PC-3 (cell line): ENCODE data around the gene PRPF19. TPM values are rescaled to one million over a fixed set of nuclear protein-coding genes. Genes with fewer than 3 reads are reported as not detected.

Experiments used
- ATAC-seq: fragments of 200-7000 bp; cut with Tn5 transposase; 2 replicates; pipeline ENCODE4 v1.9.1; 2020; ENCODE audit warnings: mild to moderate bottlenecking, moderate library complexity
- BruUV-seq: library from RNA; stranded (reverse); fragments of 400-500 nt; replicated peaks from 2 replicates; lab custom pipeline; 2021; lab: Mats Ljungman, UMichigan
- CTCF ChIA-PET: fragments of 300-600 bp; sonication (Branson Sonifier 250); formaldehyde crosslinking; loops from one replicate; lab custom pipeline; 2022; ENCODE audit warnings: antibody characterized with exemption; lab: Charles Lee
- POLR2A ChIA-PET: fragments of 300-600 bp; sonication (Branson Sonifier 250); formaldehyde crosslinking; loops from one replicate; lab custom pipeline; 2022; ENCODE audit warnings: antibody characterized with exemption; ENCODE audit not compliant: unreplicated experiment; lab: Charles Lee
- DNase-seq: peaks from one replicate; pipeline ENCODE4 v3.0.0-alpha.2; 2015
- H2AFZ ChIP-seq: fragments of 300-600 bp; sonication (generic); 2 replicates; pipeline ENCODE4 v1.6.0; 2016; ENCODE audit warnings: antibody characterized with exemption, low read length
- H3F3A ChIP-seq: fragments of 300-600 bp; sonication (generic); one replicate; pipeline ENCODE4 v1.6.0; 2017; ENCODE audit warnings: antibody characterized with exemption, low read length, control low read depth, mild to moderate bottlenecking; ENCODE audit not compliant: unreplicated experiment
- H3K27ac ChIP-seq: fragments of 300-600 bp; sonication (generic); 2 replicates; pipeline ENCODE4 v1.5.1; 2016; ENCODE audit warnings: mild to moderate bottlenecking, low read length
- H3K27me3 ChIP-seq: fragments of 300-600 bp; sonication (generic); 2 replicates; pipeline ENCODE4 v1.6.1; 2016; ENCODE audit warnings: low read length, mixed read lengths
- H3K36me3 ChIP-seq: fragments of 300-600 bp; sonication (generic); 2 replicates; pipeline ENCODE4 v1.6.1; 2016; ENCODE audit warnings: low read depth, mixed run types, low read length, mixed read lengths
- H3K4me1 ChIP-seq: fragments of 300-600 bp; sonication (generic); 2 replicates; pipeline ENCODE4 v1.5.1; 2016; ENCODE audit warnings: low read length; ENCODE audit not compliant: insufficient read depth
- H3K4me2 ChIP-seq: fragments of 300-600 bp; sonication (generic); 2 replicates; pipeline ENCODE4 v1.6.0; 2016; ENCODE audit warnings: low read length
- H3K4me3 ChIP-seq: fragments of 300-600 bp; sonication (generic); 2 replicates; pipeline ENCODE4 v1.5.1; 2016; ENCODE audit warnings: mild to moderate bottlenecking, low read length, mixed read lengths
- H3K79me2 ChIP-seq: fragments of 300-600 bp; sonication (generic); 2 replicates; pipeline ENCODE4 v1.6.1; 2017; ENCODE audit warnings: low read length, mixed read lengths
- H3K9ac ChIP-seq: fragments of 300-600 bp; sonication (generic); 2 replicates; pipeline ENCODE4 v1.6.0; 2016; ENCODE audit warnings: mild to moderate bottlenecking, low read length
- H3K9me2 ChIP-seq: fragments of 300-600 bp; sonication (generic); replicated peaks from 2 replicates; pipeline ENCODE4 v1.6.1; 2016; ENCODE audit warnings: mixed run types, low read length, mixed read lengths
- H3K9me3 ChIP-seq: fragments of 300-600 bp; sonication (generic); 2 replicates; pipeline ENCODE4 v1.6.1; 2016; ENCODE audit warnings: low read length, mixed read lengths
- H4K20me1 ChIP-seq: fragments of 300-600 bp; sonication (generic); 2 replicates; pipeline ENCODE4 v1.6.1; 2016; ENCODE audit warnings: low read length, mixed read lengths
- CTCF ChIP-seq: fragments of 300-600 bp; sonication (generic); conservative IDR thresholded peaks from 2 replicates; pipeline ENCODE4 v1.5.1; 2017; ENCODE audit warnings: antibody characterized with exemption, low read depth, mild to moderate bottlenecking, low read length
- EZH2 ChIP-seq: fragments of 300-600 bp; sonication (generic); IDR thresholded peaks from one replicate; pipeline ENCODE4 v1.6.1; 2017; ENCODE audit warnings: antibody characterized with exemption, mild to moderate bottlenecking, low read length; ENCODE audit not compliant: unreplicated experiment
- EZH2phosphoT487 ChIP-seq: fragments of 300-600 bp; sonication (generic); IDR thresholded peaks from 2 replicates; pipeline ENCODE4 v1.6.1; 2018; ENCODE audit warnings: mild to moderate bottlenecking, antibody characterized with exemption, low read length, borderline replicate concordance
- intact Hi-C: fragments of 100-400 bp; cut with micrococcal nuclease; formaldehyde crosslinking; loops from 2 replicates; pipeline ENCODE4 v1.9.0; 2023
- total RNA-seq: library from RNA; depleted of rRNA; stranded (reverse); fragments of >200 nt; gene quantifications from 2 replicates; pipeline ENCODE4 v1.2.3, GENCODE V29; 2014

PRPF19 gene
- total RNA-seq, 1 experiment from 2014 or later = 165 TPM

GRCh38 chr11:60923800-60924109 is 17.4 kb upstream of the PRPF19 start:
- Histone ChIP-seq H2AFZ (peak overlapping the region; percentile 75), H3K27ac (no peak overlapping the region), H3K79me2 (peaks cover 23% of the 10 kb centered on the region), H3K9me3 (no peaks in the 10 kb centered on the region), H3K4me1 (peaks cover 31% of the 10 kb centered on the region), H3K36me3 (peaks cover 20% of the 10 kb centered on the region; the same call in 1 of the 2 replicates), H3K9me2 (no peaks in the 10 kb centered on the region), H3K4me2 (peak overlapping the region; percentile 90), H3F3A (no peaks in the 10 kb centered on the region), H3K4me3 (peak overlapping the region; percentile 85), H4K20me1 (peaks cover 8% of the 10 kb centered on the region), H3K9ac (peak overlapping the region; percentile 86), H3K27me3 (no peaks in the 10 kb centered on the region)
- DNase-seq (no peak), ATAC-seq (peak; percentile 18)
- intact Hi-C loops = loop anchor here (1.0 kb wide), 1 partner anchor 8 kb away; no protein-coding TSS in a partner anchor
- ChIA-PET CTCF (interaction anchor here (0.7 kb wide), 1 partner anchor 251 kb away, joined by 4 read pairs; no protein-coding TSS in a partner anchor), POLR2A (no interaction called here)
- TF ChIP-seq EZH2phosphoT487 (no peak), EZH2 (no peak), CTCF (no peak)
- BruUV-seq = no TSS peak

GRCh38 chr11:60923326-60923725 is 16.9 kb upstream of the PRPF19 start:
- POLR2A ChIA-PET = no interaction called here

More at GRCh38 chr11:60923326-60923725, 16.9 kb upstream of the PRPF19 start:
- TF ChIP-seq EZH2phosphoT487 = no peak
- no peak for TF ChIP-seq CTCF
- TF ChIP-seq EZH2 = no peak
- Histone ChIP-seq H3K4me1 (peaks cover 35% of the 10 kb centered on the region), H3K79me2 (peaks cover 27% of the 10 kb centered on the region), H3K9me2 (no peaks in the 10 kb centered on the region), H3K9me3 (no peaks in the 10 kb centered on the region), H3K36me3 (peaks cover 21% of the 10 kb centered on the region; the same call in 1 of the 2 replicates), H3K9ac (no peak overlapping the region), H3K4me3 (no peak overlapping the region), H3K4me2 (peak overlapping the region; percentile 90; the same call in 1 of the 2 replicates), H3F3A (no peaks in the 10 kb centered on the region), H2AFZ (no peak overlapping the region), H3K27me3 (no peaks in the 10 kb centered on the region), H4K20me1 (peaks cover 13% of the 10 kb centered on the region), H3K27ac (no peak overlapping the region)
- intact Hi-C loops = no loop called here
- CTCF ChIA-PET = no interaction called here
- BruUV-seq = no TSS peak
- ATAC-seq = no peak
- no peak for DNase-seq
